MV-4-11 (cell line): ENCODE results near the gene NHLRC4.

Experiments
- DNase-seq: peaks from one replicate; lab custom pipeline; 2025; lab: John Stamatoyannopoulos, UW

NHLRC4 gene

GRCh38 chr16:530111-530817 lies 36.5 kb upstream of the NHLRC4 start:
- DNase-seq: no peak

- peak; percentile 22 for DNase-seq
Measured at GRCh38 chr16:531494-532125, 35.2 kb upstream of the NHLRC4 start.

- DNase-seq: no peak
Measured at GRCh38 chr16:533391-534123, 33.2 kb upstream of the NHLRC4 start.

GRCh38 chr16:534135-534534 lies 32.7 kb upstream of the NHLRC4 start:
- DNase-seq: no peak

- DNase-seq: no peak
Measured at GRCh38 chr16:534856-535445, 31.9 kb upstream of the NHLRC4 start.

GRCh38 chr16:535446-536405 lies 31.1 kb upstream of the NHLRC4 start:
- peak; percentile 60 for DNase-seq

- DNase-seq: no peak
Measured at GRCh38 chr16:536746-537145, 30.1 kb upstream of the NHLRC4 start.

- no peak for DNase-seq
Measured at GRCh38 chr16:537415-538335, 29.1 kb upstream of the NHLRC4 start.

- DNase-seq: no peak
Measured at GRCh38 chr16:539901-540530, 26.8 kb upstream of the NHLRC4 start.

- DNase-seq: no peak
Measured at GRCh38 chr16:540645-541340, 26.0 kb upstream of the NHLRC4 start.

- DNase-seq: no peak
Measured at GRCh38 chr16:543301-544164, 23.3 kb upstream of the NHLRC4 start.

- no peak for DNase-seq
Measured at GRCh38 chr16:544517-544916, 22.3 kb upstream of the NHLRC4 start.

- DNase-seq: peak; percentile 83
Measured at GRCh38 chr16:546909-547770, 19.7 kb upstream of the NHLRC4 start.

GRCh38 chr16:548586-548985 lies 18.2 kb upstream of the NHLRC4 start:
- no peak for DNase-seq

GRCh38 chr16:549544-550263 lies 17.1 kb upstream of the NHLRC4 start:
- DNase-seq: no peak

GRCh38 chr16:551210-551609 lies 15.6 kb upstream of the NHLRC4 start:
- DNase-seq: no peak

- DNase-seq: no peak
Measured at GRCh38 chr16:552171-552570, 14.6 kb upstream of the NHLRC4 start.
